WTC11 (cell line): Measurements from ENCODE around the gene EXOC4. TPM values are rescaled to one million over a fixed set of nuclear protein-coding genes. Genes with fewer than 3 reads are reported as not detected.

Source experiments
- ATAC-seq: fragments of 200-7000 bp; cut with Tn5 transposase; 2 replicates; pipeline ENCODE4 v1.10.0; 2021; ENCODE audit warnings: mild to moderate bottlenecking, moderate library complexity
- CTCF ChIA-PET: fragments of 300-600 bp; sonication (Branson Sonifier 250); formaldehyde crosslinking; loops from one replicate; lab custom pipeline; 2021; ENCODE audit warnings: antibody characterized with exemption; lab: Charles Lee
- POLR2A ChIA-PET: fragments of 350-600 bp; sonication (Branson Sonifier 250); formaldehyde crosslinking; loops from one replicate; lab custom pipeline; 2021; ENCODE audit warnings: antibody characterized with exemption; lab: Charles Lee
- DNase-seq: peaks from one replicate; pipeline ENCODE4 v3.0.0; 2021; ENCODE audit warnings: low spot score
- H3K27ac Mint-ChIP-seq: 2 replicates; pipeline ENCODE4 v1.8.0; 2021; ENCODE audit warnings: mixed read lengths
- H3K27me3 Mint-ChIP-seq: 2 replicates; pipeline ENCODE4 v1.8.0; 2021; ENCODE audit warnings: low read depth, mild to moderate bottlenecking, moderate library complexity, mixed read lengths
- H3K36me3 Mint-ChIP-seq: 2 replicates; pipeline ENCODE4 v1.8.0; 2021; ENCODE audit warnings: mixed read lengths
- H3K4me1 Mint-ChIP-seq: 2 replicates; pipeline ENCODE4 v1.8.0; 2022; ENCODE audit warnings: mixed read lengths
- H3K4me3 Mint-ChIP-seq: 2 replicates; pipeline ENCODE4 v1.8.0; 2021; ENCODE audit warnings: mild to moderate bottlenecking, moderate library complexity, mixed read lengths
- H3K9me3 Mint-ChIP-seq: 2 replicates; pipeline ENCODE4 v1.8.0; 2021; ENCODE audit warnings: mixed read lengths
- ATF1 ChIP-seq: sonication (generic); formaldehyde crosslinking; IDR thresholded peaks from 2 replicates; pipeline ENCODE4 v1.8.1; 2023; ENCODE audit warnings: mild to moderate bottlenecking, moderate library complexity, missing genetic modification reagents
- CREM ChIP-seq: sonication (generic); formaldehyde crosslinking; IDR thresholded peaks from 2 replicates; pipeline ENCODE4 v1.8.1; 2022; ENCODE audit warnings: mild to moderate bottlenecking, missing genetic modification reagents, moderate library complexity
- E2F1 ChIP-seq: sonication (generic); formaldehyde crosslinking; IDR thresholded peaks from 2 replicates; pipeline ENCODE4 v1.8.0; 2022; ENCODE audit warnings: mild to moderate bottlenecking, missing genetic modification reagents
- ERG ChIP-seq: fragments of 250-450 bp; sonication (Bioruptor Pico); IDR thresholded peaks from 2 replicates; pipeline ENCODE4 v1.8.0; 2021; ENCODE audit warnings: mild to moderate bottlenecking
- FOXJ3 ChIP-seq: sonication (generic); formaldehyde crosslinking; IDR thresholded peaks from 2 replicates; pipeline ENCODE4 v1.9.0; 2021; ENCODE audit warnings: missing genetic modification reagents, mild to moderate bottlenecking, borderline replicate concordance
- GABPB1 ChIP-seq: sonication (generic); formaldehyde crosslinking; IDR thresholded peaks from 2 replicates; pipeline ENCODE4 v1.8.1; 2023; ENCODE audit warnings: mild to moderate bottlenecking, missing genetic modification reagents
- MXD4 ChIP-seq: fragments of 250-450 bp; sonication (Bioruptor Pico); IDR thresholded peaks from 2 replicates; pipeline ENCODE4 v1.8.0; 2021; ENCODE audit warnings: mild to moderate bottlenecking, moderate library complexity, borderline replicate concordance
- NFE2L1 ChIP-seq: sonication (generic); formaldehyde crosslinking; IDR thresholded peaks from 2 replicates; pipeline ENCODE4 v1.8.1; 2023; ENCODE audit warnings: missing genetic modification reagents
- OVOL2 ChIP-seq: fragments of 250-450 bp; sonication (Bioruptor Pico); IDR thresholded peaks from 2 replicates; pipeline ENCODE4 v1.9.0; 2021; ENCODE audit warnings: mild to moderate bottlenecking, borderline replicate concordance
- PREB ChIP-seq: sonication (generic); formaldehyde crosslinking; IDR thresholded peaks from 2 replicates; pipeline ENCODE4 v1.8.1; 2022; ENCODE audit warnings: mild to moderate bottlenecking, missing genetic modification reagents, moderate library complexity, borderline replicate concordance
- RELA ChIP-seq: sonication (generic); formaldehyde crosslinking; IDR thresholded peaks from 2 replicates; pipeline ENCODE4 v1.8.1; 2022; ENCODE audit warnings: missing genetic modification reagents, mild to moderate bottlenecking, borderline replicate concordance
- SOX15 ChIP-seq: fragments of 250-450 bp; sonication (Bioruptor Pico); IDR thresholded peaks from 2 replicates; pipeline ENCODE4 v1.9.0; 2021; ENCODE audit warnings: mild to moderate bottlenecking
- STAT6 ChIP-seq: sonication (generic); formaldehyde crosslinking; conservative IDR thresholded peaks from 2 replicates; pipeline ENCODE4 v1.8.1; 2023; ENCODE audit warnings: mild to moderate bottlenecking, low read depth, missing genetic modification reagents, moderate library complexity
- TCF7 ChIP-seq: sonication (generic); formaldehyde crosslinking; IDR thresholded peaks from 2 replicates; pipeline ENCODE4 v1.8.0; 2022; ENCODE audit warnings: mild to moderate bottlenecking, low read depth, missing genetic modification reagents, moderate library complexity
- ZMAT4 ChIP-seq: fragments of 250-450 bp; sonication (Bioruptor Pico); IDR thresholded peaks from 2 replicates; pipeline ENCODE4 v1.9.0; 2021; ENCODE audit warnings: mild to moderate bottlenecking
- ZNF219 ChIP-seq: sonication (generic); formaldehyde crosslinking; IDR thresholded peaks from 2 replicates; pipeline ENCODE4 v1.8.0; 2023; ENCODE audit warnings: missing genetic modification reagents, mild to moderate bottlenecking, borderline replicate concordance
- ZNF263 ChIP-seq: sonication (generic); formaldehyde crosslinking; IDR thresholded peaks from 2 replicates; pipeline ENCODE4 v1.8.1; 2022; ENCODE audit warnings: low read depth, mild to moderate bottlenecking, moderate library complexity, missing genetic modification reagents
- ZNF317 ChIP-seq: sonication (generic); formaldehyde crosslinking; IDR thresholded peaks from 2 replicates; pipeline ENCODE4 v1.8.1; 2023; ENCODE audit warnings: low read depth, mild to moderate bottlenecking, moderate library complexity, missing genetic modification reagents, borderline replicate concordance
- ZNF532 ChIP-seq: fragments of 250-450 bp; sonication (Bioruptor Pico); IDR thresholded peaks from 2 replicates; pipeline ENCODE4 v1.9.0; 2021; ENCODE audit warnings: mild to moderate bottlenecking, borderline replicate concordance
- total RNA-seq: library from RNA; stranded (reverse); gene quantifications from 3 replicates; pipeline ENCODE4 v1.2.3, GENCODE V29; 2021
- TF ChIP-seq, protein P1 (sequence below): sonication (generic); formaldehyde crosslinking; IDR thresholded peaks from 2 replicates; pipeline ENCODE4 v1.8.1; 2022; ENCODE audit warnings: mild to moderate bottlenecking, moderate library complexity, missing genetic modification reagents
- TF ChIP-seq, protein P2 (sequence below): fragments of 250-450 bp; sonication (Bioruptor Pico); conservative IDR thresholded peaks from 2 replicates; pipeline ENCODE4 v1.9.0; 2021; ENCODE audit warnings: mild to moderate bottlenecking

Gene EXOC4
- total RNA-seq, 1 experiment from 2014 or later: 62.0 TPM

GRCh38 chr7:133997463-133997862 is 744.6 kb downstream of the EXOC4 start:
- Mint-ChIP-seq H3K9me3 (peaks cover 3% of the 10 kb centered on the region), H3K4me3 (no peak overlapping the region), H3K36me3 (no peaks in the 10 kb centered on the region), H3K27me3 (no peaks in the 10 kb centered on the region), H3K4me1 (0 out of 2 replicates have a peak, but pooled peaks cover 3% of the 10 kb centered on the region), H3K27ac (no peak overlapping the region)
- ATAC-seq (no peak), DNase-seq (no peak)
- TF ChIP-seq FOXJ3 (CRISPR knock-in tag) (no peak), ZNF263 (CRISPR knock-in tag) (no peak), SOX15 (CRISPR knock-in tag) (no peak), ERG (no peak), MXD4 (CRISPR knock-in tag) (no peak), RELA (CRISPR knock-in tag) (no peak), STAT6 (CRISPR knock-in tag) (no peak), PREB (CRISPR knock-in tag) (no peak), ZNF219 (CRISPR knock-in tag) (no peak), ZNF317 (CRISPR knock-in tag) (no peak), NFE2L1 (CRISPR knock-in tag) (no peak), E2F1 (CRISPR knock-in tag) (no peak), ZMAT4 (CRISPR knock-in tag) (no peak)
- TF ChIP-seq, protein P1, sequence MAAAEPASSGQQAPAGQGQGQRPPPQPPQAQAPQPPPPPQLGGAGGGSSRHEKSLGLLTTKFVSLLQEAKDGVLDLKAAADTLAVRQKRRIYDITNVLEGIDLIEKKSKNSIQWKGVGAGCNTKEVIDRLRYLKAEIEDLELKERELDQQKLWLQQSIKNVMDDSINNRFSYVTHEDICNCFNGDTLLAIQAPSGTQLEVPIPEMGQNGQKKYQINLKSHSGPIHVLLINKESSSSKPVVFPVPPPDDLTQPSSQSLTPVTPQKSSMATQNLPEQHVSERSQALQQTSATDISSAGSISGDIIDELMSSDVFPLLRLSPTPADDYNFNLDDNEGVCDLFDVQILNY: no peak
- ChIA-PET POLR2A (no interaction called here), CTCF (no interaction called here)

DNA sequence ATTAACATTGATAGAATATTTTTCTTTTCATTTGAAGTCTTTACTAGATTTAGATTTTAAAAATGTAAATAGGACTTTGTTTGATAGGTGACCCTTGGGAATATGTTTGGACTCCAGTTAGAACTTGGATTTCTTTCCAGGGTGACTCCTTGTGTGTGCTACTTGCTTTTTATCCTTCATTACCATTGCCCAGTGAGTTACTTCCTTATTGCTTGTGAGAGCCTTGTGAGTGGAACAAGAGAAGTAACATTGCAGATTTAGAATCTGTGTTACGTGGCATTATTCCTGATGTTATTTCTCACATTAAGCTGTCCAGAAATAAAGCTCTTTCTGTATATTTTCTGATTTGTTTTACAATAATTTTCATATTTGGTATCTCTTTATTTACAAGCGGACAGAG is 746.3 kb downstream of the EXOC4 start:
- no peak for DNase-seq
- Mint-ChIP-seq H3K9me3 (peaks cover under 1% of the 10 kb centered on the region), H3K4me1 (0 out of 2 replicates have a peak, but pooled peaks cover 3% of the 10 kb centered on the region), H3K27me3 (no peaks in the 10 kb centered on the region), H3K27ac (no peak overlapping the region), H3K4me3 (no peak overlapping the region), H3K36me3 (no peaks in the 10 kb centered on the region)
- ChIA-PET CTCF (no interaction called here), POLR2A (no interaction called here)
- no peak for ATAC-seq
- no peak for TF ChIP-seq GABPB1 (CRISPR knock-in tag)
- TF ChIP-seq, protein P2, sequence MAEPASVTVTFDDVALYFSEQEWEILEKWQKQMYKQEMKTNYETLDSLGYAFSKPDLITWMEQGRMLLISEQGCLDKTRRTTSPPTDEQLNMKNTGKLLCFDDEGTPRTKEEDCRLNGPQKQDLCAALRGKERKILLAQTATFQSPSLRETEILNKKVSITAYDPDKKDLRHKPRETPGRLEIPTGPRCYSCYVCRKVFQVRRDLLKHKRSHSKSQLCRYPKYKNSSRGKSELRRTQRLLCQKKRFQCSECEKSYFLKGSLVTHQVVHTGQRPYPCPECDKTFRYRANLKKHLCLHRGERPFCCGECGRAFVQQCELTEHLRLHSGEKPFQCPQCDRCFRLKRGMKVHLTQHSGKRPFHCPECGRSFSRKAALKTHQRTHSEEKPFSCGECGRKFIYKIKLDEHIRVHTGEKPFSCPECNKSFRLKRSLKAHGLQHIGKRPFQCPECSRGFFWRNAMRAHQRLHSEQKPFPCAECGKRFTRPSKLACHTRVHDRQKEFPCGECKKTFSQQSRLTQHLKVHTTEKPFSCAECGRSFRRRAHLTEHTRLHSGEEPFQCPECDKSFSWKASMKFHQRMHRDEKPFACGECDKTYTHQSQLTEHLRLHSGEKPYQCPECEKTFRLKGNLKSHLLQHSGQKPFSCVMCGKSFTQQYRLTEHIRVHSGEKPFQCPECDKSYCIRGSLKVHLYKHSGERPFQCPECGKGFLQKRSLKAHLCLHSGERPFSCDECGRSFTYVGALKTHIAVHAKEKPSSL: no peak
- no peak for TF ChIP-seq TCF7 (CRISPR knock-in tag)
- TF ChIP-seq CREM (CRISPR knock-in tag): no peak
- no peak for TF ChIP-seq OVOL2 (CRISPR knock-in tag)
- no peak for TF ChIP-seq ZNF532
- TF ChIP-seq ATF1 (CRISPR knock-in tag): no peak
